Measurements from ENCODE around the gene RFPL2. TPM values are rescaled to one million over a fixed set of nuclear protein-coding genes. Genes with fewer than 3 reads are reported as not detected.

The RFPL2 gene
- total RNA-seq (not detected), polyA plus RNA-seq (1.9 TPM)

DNA sequence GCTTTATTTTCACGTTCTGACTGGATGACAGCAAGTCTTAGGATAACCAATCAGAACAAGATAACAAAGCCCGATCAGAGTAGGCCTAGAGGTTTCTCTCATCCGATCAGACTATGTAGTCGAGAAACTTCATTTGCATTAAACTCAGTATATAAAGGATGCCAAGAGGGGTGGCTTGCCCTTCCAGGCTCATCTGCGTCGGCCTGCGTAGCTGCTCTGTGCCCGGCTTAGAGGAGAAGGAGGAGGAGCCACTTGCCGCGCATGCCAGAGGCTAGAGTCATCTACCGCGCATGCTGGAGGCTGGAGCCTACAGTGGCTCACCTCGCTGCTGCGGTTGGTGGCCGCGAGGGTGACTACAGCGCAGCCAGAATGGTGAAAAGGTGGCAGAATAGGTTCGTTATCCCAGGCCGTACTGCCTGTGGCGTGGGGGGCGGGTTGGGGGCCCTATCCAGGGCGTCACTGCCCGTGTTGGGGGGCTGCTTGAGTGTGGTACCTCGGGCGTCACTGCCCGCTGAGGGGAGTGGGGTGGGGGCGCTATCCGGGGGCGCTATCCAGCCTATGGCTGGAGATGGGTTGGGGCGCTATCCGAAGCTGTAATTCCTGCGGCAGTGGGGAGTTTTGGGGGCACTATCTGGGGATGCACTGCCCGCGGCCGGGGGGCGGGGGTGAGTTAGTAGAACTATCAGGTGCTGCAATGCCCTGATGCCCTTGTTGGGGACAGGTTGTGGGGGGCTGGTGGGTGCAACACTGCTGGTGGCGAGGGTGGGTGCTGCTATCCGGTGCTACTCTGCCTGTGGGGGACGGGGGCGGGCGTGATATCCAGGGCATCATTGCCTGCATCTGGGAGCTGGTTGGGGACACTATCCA lies at the start of gene RFPL2:
TSS of gene RFPL2 (minus strand) at position 218 of the 867 bp plus-strand sequence. CDS start 2,622 bp downstream, outside the sequence.
- Histone ChIP-seq H3K4me1 (ENCODE audit: insufficient read depth, low read length) (peaks cover 48% of the 10 kb centered on the region), H3K36me3 (ENCODE audit: insufficient read depth, low read length) (no peaks in the 10 kb centered on the region), H3K27me3 (ENCODE audit: insufficient read depth, low read length, poor library complexity, severe bottlenecking) (no peaks in the 10 kb centered on the region), H3K9me3 (ENCODE audit: low read length) (no peaks in the 10 kb centered on the region), H3K4me3 (ENCODE audit: low read length) (peak within 1 kb of the TSS; percentile 44), H3K27ac (ENCODE audit: low read depth, low read length) (no peak within 1 kb of the TSS)
- peak in 4 of 5 donors; percentile 46 to 80 (median 58) for DNase-seq
- POLR2A ChIA-PET, result no interaction called here
- CTCF ChIA-PET, result no interaction called here
- no peaks in the 10 kb centered on the region for H3K36me3 Mint-ChIP-seq
- peaks cover 2 to 16% of the 10 kb centered on the region in 2 donors for H3K27me3 Mint-ChIP-seq
- no peaks in the 10 kb centered on the region for H3K9me3 Mint-ChIP-seq
- H3K4me3 Mint-ChIP-seq, result peak within 1 kb of the TSS; percentile 75 to 91 (median 85)
- H3K27ac Mint-ChIP-seq, result peak within 1 kb of the TSS in 7 of 8 donors; percentile 48 to 91 (median 81)
- H3K4me1 Mint-ChIP-seq, result peaks cover 51 to 60% (median 60%) of the 10 kb centered on the region in 3 donors

DNA sequence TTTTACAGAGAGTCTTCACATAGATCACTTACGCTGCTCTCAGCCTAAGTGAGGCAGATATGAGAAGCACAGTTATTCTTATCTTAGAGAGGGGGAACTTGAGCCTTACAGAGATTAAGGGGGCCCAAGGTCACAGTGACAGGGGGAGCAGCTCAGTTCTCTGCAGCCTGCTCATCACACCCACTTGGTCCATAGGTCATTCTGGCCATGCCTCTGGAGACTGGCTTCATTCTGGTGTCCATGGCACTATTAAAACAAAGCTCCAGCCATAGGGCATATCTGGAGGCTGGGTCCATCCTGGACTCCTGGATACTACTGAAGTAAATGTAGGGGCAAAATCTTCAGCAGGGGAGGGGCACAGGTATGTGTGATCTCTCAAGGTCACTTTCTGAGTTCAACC lies 44.4 kb upstream of the RFPL2 start:
- Mint-ChIP-seq H3K4me1 (no peaks in the 10 kb centered on the region), H3K36me3 (peaks cover 0 to 2% (median 0%) of the 10 kb centered on the region in 3 donors), H3K27ac (peak overlapping the region in 1 of 8 donors; percentile 30), H3K27me3 (peaks cover 6 to 53% of the 10 kb centered on the region in 2 donors), H3K9me3 (no peaks in the 10 kb centered on the region), H3K4me3 (no peak overlapping the region)
- POLR2A ChIA-PET, result no interaction called here
- H3K4me1 ChIP-seq (ENCODE audit: insufficient read depth, low read length), result no peaks in the 10 kb centered on the region
- H3K4me3 ChIP-seq (ENCODE audit: low read length), result no peak overlapping the region
- CTCF ChIA-PET, result no interaction called here
- H3K9me3 ChIP-seq (ENCODE audit: low read length), result no peaks in the 10 kb centered on the region
- no peaks in the 10 kb centered on the region for H3K27me3 ChIP-seq (ENCODE audit: insufficient read depth, low read length, poor library complexity, severe bottlenecking)
- no peak for DNase-seq
- no peaks in the 10 kb centered on the region for H3K36me3 ChIP-seq (ENCODE audit: insufficient read depth, low read length)
- no peak overlapping the region for H3K27ac ChIP-seq (ENCODE audit: low read depth, low read length)

DNA sequence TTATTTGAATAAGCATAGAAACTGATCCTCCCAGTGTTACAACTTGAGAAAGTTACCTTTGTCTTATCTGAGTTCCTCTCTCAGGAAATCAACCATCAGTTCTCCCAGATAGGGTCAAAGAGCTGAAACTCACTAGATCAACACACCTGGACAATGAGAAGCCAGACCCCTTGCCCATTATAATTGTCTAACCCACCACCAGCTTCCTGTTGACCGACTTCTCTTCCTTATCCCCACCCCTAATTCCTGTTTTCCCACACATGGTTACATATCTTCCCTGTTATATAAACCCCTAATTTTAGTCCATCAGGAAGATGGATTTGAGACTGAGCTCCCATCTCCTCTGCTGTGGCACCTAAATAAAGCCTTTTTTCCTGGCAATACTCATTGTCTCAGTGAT lies 43.4 kb upstream of the RFPL2 start:
- Histone ChIP-seq H3K36me3 (ENCODE audit: insufficient read depth, low read length) (no peaks in the 10 kb centered on the region), H3K27ac (ENCODE audit: low read depth, low read length) (no peak overlapping the region), H3K27me3 (ENCODE audit: insufficient read depth, low read length, poor library complexity, severe bottlenecking) (no peaks in the 10 kb centered on the region), H3K9me3 (ENCODE audit: low read length) (no peaks in the 10 kb centered on the region), H3K4me3 (ENCODE audit: low read length) (no peak overlapping the region), H3K4me1 (ENCODE audit: insufficient read depth, low read length) (no peaks in the 10 kb centered on the region)
- POLR2A ChIA-PET, result no interaction called here
- Mint-ChIP-seq H3K4me3 (no peak overlapping the region), H3K36me3 (peaks cover 0 to 2% (median 0%) of the 10 kb centered on the region in 3 donors), H3K4me1 (no peaks in the 10 kb centered on the region), H3K27me3 (peaks cover 6 to 52% of the 10 kb centered on the region in 2 donors), H3K27ac (no peak overlapping the region), H3K9me3 (no peaks in the 10 kb centered on the region)
- CTCF ChIA-PET, result no interaction called here
- no peak for DNase-seq

DNA sequence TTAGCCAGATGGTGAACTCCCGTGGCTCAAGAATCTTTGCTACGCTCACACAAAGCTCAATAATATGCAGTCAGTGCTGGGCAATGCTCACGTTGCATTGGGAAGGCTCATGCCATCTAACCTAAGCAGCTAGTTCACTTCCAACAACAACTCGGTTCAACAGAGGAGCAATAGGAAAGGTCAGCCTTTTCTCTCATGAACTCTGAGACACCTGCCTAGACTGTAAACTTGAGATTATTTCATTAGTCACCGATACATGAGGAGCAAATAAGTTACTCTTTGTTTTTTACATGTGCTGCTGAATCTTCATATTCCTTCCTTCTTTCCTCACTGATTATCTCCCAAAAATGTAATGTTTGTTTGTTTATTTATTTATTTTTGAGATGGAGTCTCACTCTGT lies 41.3 kb upstream of the RFPL2 start:
- no peak overlapping the region for H3K4me3 ChIP-seq (ENCODE audit: low read length)
- Mint-ChIP-seq H3K36me3 (peaks cover 0 to 2% (median 0%) of the 10 kb centered on the region in 3 donors), H3K27ac (no peak overlapping the region), H3K4me1 (no peaks in the 10 kb centered on the region), H3K4me3 (no peak overlapping the region), H3K9me3 (no peaks in the 10 kb centered on the region), H3K27me3 (peaks cover 0 to 44% of the 10 kb centered on the region in 2 donors)
- no peak for DNase-seq
- no peaks in the 10 kb centered on the region for H3K36me3 ChIP-seq (ENCODE audit: insufficient read depth, low read length)
- H3K27me3 ChIP-seq (ENCODE audit: insufficient read depth, low read length, poor library complexity, severe bottlenecking), result no peaks in the 10 kb centered on the region
- POLR2A ChIA-PET, result no interaction called here
- H3K4me1 ChIP-seq (ENCODE audit: insufficient read depth, low read length), result no peaks in the 10 kb centered on the region
- no peak overlapping the region for H3K27ac ChIP-seq (ENCODE audit: low read depth, low read length)
- no peaks in the 10 kb centered on the region for H3K9me3 ChIP-seq (ENCODE audit: low read length)
- CTCF ChIA-PET, result interaction anchor here (0.9 kb wide), 1 partner anchor 19 kb away, joined by 3 read pairs; no protein-coding TSS in a partner anchor

DNA sequence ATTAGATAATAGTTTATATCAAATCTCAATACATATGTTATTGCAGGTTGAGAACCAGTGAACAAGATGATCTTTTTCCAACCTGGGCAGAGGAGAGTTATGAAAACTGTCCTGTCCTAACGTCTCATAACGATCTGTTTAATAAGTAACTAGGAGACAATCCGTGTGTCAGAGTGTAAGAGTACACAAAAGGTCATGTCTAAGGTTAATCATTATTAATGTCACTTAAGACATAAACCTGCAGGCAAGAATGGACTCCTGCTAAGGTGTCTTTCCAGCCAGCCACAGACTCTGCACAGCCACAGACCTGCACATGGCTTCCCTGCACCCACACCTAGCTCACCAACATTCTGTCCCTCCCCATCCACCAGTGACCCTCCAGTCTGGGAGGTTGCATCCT lies 40.2 kb upstream of the RFPL2 start:
- Mint-ChIP-seq H3K4me3 (no peak overlapping the region), H3K27me3 (peaks cover 0 to 35% of the 10 kb centered on the region in 2 donors), H3K4me1 (no peaks in the 10 kb centered on the region), H3K9me3 (no peaks in the 10 kb centered on the region), H3K27ac (no peak overlapping the region), H3K36me3 (peaks cover 0 to 2% (median 0%) of the 10 kb centered on the region in 3 donors)
- Histone ChIP-seq H3K4me3 (ENCODE audit: low read length) (no peak overlapping the region), H3K9me3 (ENCODE audit: low read length) (no peaks in the 10 kb centered on the region), H3K27ac (ENCODE audit: low read depth, low read length) (no peak overlapping the region), H3K4me1 (ENCODE audit: insufficient read depth, low read length) (no peaks in the 10 kb centered on the region), H3K36me3 (ENCODE audit: insufficient read depth, low read length) (no peaks in the 10 kb centered on the region), H3K27me3 (ENCODE audit: insufficient read depth, low read length, poor library complexity, severe bottlenecking) (no peaks in the 10 kb centered on the region)
- CTCF ChIA-PET, result interaction anchor here (0.9 kb wide), 1 partner anchor 20 kb away, joined by 3 read pairs; no protein-coding TSS in a partner anchor
- DNase-seq, result no peak
- POLR2A ChIA-PET, result no interaction called here

DNA sequence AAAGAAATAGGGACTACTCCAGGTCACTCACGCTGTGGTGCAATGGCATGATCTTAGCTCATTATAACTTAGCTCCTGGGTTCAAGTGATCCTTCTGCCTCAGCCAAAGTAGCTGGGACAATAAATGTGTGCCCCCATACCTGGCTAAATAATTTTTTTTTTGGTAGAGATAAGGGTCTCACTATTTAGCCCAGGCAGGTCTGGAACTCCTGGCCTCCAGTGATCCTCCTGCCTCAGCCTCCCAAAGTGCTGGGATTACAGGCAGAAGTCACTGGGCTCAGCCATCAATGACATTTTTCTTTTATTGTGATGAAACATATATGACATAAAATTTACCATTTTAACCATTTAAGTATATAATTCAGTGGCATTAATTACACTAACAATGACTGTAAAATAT lies 39.7 kb upstream of the RFPL2 start:
- H3K36me3 Mint-ChIP-seq, result no peaks in the 10 kb centered on the region
- no peaks in the 10 kb centered on the region for H3K27me3 ChIP-seq (ENCODE audit: insufficient read depth, low read length, poor library complexity, severe bottlenecking)
- H3K4me3 ChIP-seq (ENCODE audit: low read length), result no peak overlapping the region
- POLR2A ChIA-PET, result no interaction called here
- H3K27ac Mint-ChIP-seq, result peak overlapping the region in 1 of 8 donors; percentile 51
- no peak overlapping the region for H3K27ac ChIP-seq (ENCODE audit: low read depth, low read length)
- no peaks in the 10 kb centered on the region for H3K4me1 Mint-ChIP-seq
- CTCF ChIA-PET, result no interaction called here
- no peaks in the 10 kb centered on the region for H3K36me3 ChIP-seq (ENCODE audit: insufficient read depth, low read length)
- no peaks in the 10 kb centered on the region for H3K9me3 ChIP-seq (ENCODE audit: low read length)
- no peak overlapping the region for H3K4me3 Mint-ChIP-seq
- peaks cover 0 to 30% of the 10 kb centered on the region in 2 donors for H3K27me3 Mint-ChIP-seq
- no peak for DNase-seq
- H3K4me1 ChIP-seq (ENCODE audit: insufficient read depth, low read length), result no peaks in the 10 kb centered on the region
- H3K9me3 Mint-ChIP-seq, result no peaks in the 10 kb centered on the region

DNA sequence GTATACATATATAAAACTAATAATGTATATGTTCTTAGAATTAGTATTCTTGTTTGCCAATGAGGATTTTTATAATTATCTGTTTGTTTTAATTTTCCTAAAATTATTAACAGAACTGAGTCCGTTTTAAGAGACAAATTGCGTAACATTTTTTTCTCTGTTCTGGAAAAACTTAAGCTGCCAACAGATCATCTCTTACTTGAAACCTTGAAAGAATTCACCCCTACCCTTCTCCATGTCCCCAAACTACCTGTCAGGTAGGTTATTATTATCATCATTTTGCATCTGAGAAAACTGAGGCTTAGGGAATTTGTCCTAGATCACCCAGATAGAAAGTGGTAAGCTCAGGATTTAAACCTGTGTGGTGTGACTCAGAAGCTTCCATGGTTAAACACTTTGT lies 35.6 kb upstream of the RFPL2 start:
- Mint-ChIP-seq H3K36me3 (no peaks in the 10 kb centered on the region), H3K27ac (no peak overlapping the region), H3K27me3 (peaks cover 0 to 16% of the 10 kb centered on the region in 2 donors), H3K4me1 (no peaks in the 10 kb centered on the region), H3K4me3 (no peak overlapping the region), H3K9me3 (no peaks in the 10 kb centered on the region)
- H3K27ac ChIP-seq (ENCODE audit: low read depth, low read length), result no peak overlapping the region
- no peaks in the 10 kb centered on the region for H3K36me3 ChIP-seq (ENCODE audit: insufficient read depth, low read length)
- no peaks in the 10 kb centered on the region for H3K4me1 ChIP-seq (ENCODE audit: insufficient read depth, low read length)
- no peaks in the 10 kb centered on the region for H3K27me3 ChIP-seq (ENCODE audit: insufficient read depth, low read length, poor library complexity, severe bottlenecking)
- no peak overlapping the region for H3K4me3 ChIP-seq (ENCODE audit: low read length)
- CTCF ChIA-PET, result no interaction called here
- POLR2A ChIA-PET, result no interaction called here
- no peaks in the 10 kb centered on the region for H3K9me3 ChIP-seq (ENCODE audit: low read length)
- no peak for DNase-seq

DNA sequence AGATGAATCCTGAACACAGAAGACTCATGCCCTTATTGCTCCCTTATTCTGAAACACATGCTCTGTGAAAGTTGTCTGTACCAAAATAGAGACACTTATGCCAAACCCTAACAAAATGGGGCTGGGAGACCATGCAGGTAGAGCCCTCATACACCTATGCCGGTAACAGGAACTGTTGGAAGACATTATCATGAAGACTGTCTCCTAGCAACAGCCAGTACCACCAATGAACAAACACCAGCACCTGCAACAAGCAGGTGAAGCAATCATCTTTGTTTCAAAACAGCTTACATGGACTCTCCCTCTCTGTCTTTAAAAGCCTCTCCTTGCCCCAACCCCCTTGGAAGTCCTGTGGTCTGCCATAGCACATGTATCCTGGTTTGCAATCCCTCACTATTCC lies 33.0 kb upstream of the RFPL2 start:
- ChIA-PET CTCF (no interaction called here), POLR2A (no interaction called here)
- no peaks in the 10 kb centered on the region for H3K9me3 Mint-ChIP-seq
- H3K27ac ChIP-seq (ENCODE audit: low read depth, low read length), result no peak overlapping the region
- H3K27me3 Mint-ChIP-seq, result peaks cover 0 to 29% of the 10 kb centered on the region in 2 donors
- H3K4me3 Mint-ChIP-seq, result no peak overlapping the region
- no peaks in the 10 kb centered on the region for H3K4me1 Mint-ChIP-seq
- H3K4me3 ChIP-seq (ENCODE audit: low read length), result no peak overlapping the region
- H3K36me3 Mint-ChIP-seq, result no peaks in the 10 kb centered on the region
- no peak for DNase-seq
- no peaks in the 10 kb centered on the region for H3K9me3 ChIP-seq (ENCODE audit: low read length)
- H3K4me1 ChIP-seq (ENCODE audit: insufficient read depth, low read length), result no peaks in the 10 kb centered on the region
- H3K27ac Mint-ChIP-seq, result no peak overlapping the region
- H3K36me3 ChIP-seq (ENCODE audit: insufficient read depth, low read length), result no peaks in the 10 kb centered on the region
- no peaks in the 10 kb centered on the region for H3K27me3 ChIP-seq (ENCODE audit: insufficient read depth, low read length, poor library complexity, severe bottlenecking)

Data from CD8-positive, alpha-beta memory T cell (primary cell).